HG02763 (cell line): ENCODE results near the gene TMUB1.

ENCODE experiments used
- ATAC-seq: cut with Tn5 transposase; IDR thresholded peaks from one replicate; pipeline ENCODE4 v1.9.1; 2021; ENCODE audit warnings: mild to moderate bottlenecking, moderate library complexity; ENCODE audit not compliant: unreplicated experiment

TMUB1 gene, protein sequence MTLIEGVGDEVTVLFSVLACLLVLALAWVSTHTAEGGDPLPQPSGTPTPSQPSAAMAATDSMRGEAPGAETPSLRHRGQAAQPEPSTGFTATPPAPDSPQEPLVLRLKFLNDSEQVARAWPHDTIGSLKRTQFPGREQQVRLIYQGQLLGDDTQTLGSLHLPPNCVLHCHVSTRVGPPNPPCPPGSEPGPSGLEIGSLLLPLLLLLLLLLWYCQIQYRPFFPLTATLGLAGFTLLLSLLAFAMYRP

DNA sequence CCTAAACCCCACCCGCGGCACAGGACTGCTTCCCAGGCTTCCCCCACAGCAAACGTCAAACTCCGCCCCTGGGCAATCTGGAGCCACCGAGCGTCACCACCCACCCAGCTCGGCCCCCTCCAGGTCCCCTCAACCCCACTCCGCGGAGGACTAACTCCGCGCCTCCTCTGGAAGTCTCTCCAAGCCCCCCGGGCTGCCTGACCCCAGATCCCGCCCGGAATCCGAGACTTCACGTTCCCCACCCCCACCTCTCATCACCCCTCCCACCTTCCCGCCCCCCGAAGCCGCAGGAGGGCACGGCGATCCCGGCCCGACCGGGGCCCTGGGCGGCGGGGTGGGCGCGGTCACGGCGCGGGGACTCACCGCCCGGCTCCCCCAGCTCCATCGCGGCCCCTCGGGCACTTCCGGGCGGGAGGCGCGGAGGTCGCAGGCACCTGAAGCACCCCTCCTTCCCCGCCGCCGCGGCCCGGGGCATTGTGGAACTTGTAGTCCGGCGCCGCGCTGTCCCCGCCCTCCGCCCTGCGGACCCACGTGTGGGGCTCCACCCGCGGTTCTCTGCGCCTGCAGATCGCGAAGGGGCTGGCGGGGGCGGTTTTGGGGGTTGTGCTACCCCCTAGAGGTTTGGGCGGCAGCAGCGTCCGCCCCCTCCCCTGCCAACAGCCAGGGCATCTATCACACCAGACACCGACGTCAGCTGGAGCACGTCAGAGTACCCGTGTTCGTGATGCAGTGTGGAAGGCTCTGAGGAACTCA lies at the start of gene TMUB1:
TSS of gene TMUB1 (minus strand) at position 423 of the 753 bp plus-strand sequence. CDS start 930 bp downstream, outside the sequence.
- ATAC-seq, result peak; percentile 51

DNA sequence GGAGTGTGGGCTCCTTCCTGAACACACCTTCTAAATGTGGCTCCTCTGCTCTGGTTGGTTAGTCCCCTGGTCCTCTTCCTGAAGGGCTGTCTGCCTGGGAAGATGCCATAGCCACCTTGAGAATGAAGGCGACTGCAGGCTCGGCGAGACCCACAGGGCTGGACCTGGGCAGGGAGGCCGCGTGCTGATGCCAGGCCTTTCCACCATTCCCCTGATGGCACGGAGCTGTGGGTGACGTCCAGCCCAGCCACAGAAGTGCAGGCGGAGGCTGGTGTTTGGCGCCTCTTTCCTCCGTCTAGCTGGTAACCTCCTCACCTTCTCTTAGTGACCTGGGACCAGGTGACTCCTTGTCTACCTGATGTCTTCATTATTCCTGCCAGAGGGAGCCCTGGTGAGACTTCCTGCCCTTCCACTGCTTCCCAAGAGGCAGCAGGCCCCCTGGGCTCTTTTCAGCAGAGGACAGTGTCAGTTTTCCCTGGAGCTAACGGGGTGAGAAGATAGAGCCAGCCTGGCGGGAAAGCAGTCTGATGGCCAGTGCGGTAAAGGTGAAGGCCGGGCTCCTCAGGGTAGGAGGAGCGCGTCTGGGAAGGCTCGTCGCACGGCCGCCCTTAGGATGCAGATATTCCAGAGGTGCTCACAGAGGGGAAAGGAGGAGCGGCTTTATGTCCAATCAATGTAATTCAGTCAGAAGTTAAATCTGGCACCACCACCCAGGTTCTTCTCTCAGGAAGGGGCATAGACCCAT lies 49.3 kb upstream of the TMUB1 start:
- no peak for ATAC-seq

DNA sequence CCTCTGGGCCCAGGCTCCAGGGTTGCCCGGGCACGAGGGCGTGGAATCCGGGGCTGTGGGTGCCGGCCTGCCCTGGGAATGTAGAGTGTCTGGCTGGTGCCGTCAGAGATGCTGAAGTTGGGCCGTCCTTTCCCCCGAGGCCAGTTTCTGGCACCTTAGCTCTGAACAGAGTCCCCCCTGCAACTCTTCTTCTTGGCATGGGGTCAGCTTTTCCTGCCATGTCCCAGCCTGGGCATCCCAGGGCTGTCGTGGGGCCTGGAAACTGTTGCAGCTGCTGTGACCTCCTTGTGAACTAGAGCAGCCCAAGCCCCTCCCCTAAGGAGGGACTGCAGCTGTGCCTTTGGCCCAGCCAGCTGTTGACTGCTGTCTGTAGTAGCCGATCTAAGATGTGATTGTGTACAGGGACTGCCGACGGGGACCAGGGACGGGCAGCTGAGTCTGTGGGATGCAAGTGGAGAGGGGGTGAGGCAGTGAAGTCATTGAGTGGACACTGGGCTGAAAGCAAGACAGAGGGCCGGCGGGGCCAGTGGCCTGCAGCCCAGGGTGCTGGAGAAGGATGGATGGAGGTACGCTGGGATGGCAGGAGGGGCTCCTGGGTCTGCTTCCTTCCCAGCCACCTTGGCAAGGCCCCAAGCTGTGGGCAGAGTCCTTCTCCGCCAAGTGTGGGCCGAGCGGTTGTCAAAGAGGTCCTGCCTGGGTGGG lies 48.5 kb upstream of the TMUB1 start:
- no peak for ATAC-seq

DNA sequence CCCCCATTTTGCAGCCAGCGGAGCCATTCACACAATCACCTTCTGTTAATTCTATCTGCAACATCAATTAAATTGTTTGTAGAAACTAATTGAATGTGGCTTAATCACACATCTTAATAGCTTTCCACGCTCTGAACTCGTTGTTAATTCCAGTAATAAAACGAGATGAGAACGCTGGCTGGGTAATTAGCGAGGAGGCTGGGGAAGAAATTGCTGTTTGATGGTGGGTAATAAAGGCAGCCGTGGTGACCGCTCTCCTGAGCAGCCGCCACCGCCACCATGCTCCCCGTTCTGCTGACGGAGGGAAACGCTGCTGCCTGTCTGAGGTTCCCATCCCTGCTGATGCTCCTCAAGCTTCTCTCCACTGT lies 47.9 kb upstream of the TMUB1 start:
- ATAC-seq, result no peak

DNA sequence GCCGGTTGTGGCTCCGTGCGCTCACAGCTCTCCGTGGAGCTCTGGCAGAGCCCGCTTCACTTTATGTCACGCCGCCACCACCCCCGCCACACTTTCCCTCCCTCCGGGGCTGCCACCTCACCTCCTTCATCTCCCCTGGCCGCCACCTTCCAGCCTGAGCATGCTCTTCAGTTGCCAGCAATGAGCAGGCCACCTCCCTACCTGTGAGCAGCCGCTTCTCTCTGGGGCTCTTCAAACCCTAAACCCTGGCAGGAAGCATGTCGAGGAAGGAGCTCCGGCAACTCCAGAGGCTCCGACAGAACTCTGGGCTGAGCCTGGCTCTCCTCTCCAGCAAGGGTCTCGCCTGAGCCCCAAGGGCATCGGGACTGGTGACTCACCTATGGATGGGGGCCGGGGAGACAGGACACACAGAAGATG lies 47.5 kb upstream of the TMUB1 start:
- no peak for ATAC-seq

DNA sequence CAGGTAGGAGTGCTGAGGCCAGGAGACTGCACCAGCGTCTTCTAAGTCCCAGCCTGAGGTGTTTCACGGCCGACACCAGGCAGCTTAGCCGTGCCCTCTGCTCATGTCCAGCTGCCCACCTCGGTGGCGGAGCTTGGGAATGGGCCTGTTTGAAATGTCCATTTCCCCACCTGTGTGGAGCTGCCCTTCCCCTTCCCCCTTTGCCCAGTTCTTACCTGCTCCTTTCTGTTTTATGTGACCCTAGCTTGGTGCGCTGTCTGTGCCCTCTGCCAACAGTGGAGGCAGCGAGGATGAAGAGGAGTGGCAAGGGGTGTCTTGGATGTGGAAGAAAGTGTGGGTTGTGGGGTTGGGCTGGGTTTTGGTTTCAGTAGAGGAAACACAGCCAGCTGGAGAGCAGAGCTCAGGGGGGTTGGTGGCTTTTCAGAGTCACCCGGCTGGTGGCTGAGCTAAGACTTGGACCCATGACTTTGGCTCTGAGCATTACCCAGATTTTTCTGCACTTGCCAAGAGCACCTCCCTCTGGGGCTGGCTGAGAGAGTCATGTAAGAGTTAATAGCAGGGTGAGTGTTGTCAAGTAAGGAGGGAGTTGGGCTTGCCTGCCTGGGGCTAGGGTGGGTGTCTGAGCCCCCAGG lies 46.8 kb upstream of the TMUB1 start:
- no peak for ATAC-seq

DNA sequence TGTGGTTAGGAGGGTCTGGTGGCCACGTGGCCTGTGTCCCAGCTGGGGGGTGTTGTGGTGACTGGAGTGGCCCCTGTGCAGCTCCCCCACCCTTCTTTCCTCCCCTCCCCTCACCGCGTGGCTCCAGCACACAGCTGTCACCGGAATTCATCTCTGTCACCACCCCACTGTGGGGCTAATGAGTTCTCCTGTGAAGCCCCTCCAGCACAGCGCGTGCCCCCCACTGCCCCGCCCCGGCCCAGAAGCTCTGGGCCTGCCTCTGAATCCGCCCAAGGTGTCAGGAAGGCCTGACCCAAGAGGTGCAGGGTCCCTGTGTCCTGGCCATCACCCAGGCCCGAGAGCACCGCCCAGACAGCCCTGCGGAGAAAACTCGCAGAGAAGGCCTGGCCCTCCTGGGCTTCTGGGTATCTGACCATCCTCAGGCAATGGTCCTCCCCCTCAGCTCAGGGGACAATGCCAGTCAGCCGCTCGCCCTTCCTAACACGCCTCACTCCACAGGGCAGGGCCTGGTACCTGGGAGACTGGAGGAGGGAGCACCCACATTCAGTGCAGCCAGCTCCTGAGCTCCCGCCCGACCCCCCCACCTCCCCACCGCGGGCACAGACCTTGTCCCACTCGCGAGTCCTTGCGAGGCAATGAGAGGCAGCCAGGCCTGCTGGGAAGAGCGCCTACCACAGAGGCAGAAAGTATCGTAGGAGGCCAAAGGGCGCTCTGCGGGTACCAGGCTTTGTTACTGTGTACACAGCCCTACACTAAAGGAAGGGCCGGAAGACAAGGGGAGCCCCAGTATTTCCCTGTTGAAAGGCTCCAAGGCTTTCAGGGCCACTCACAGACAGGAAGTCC lies 46.0 kb upstream of the TMUB1 start:
- ATAC-seq, result no peak

DNA sequence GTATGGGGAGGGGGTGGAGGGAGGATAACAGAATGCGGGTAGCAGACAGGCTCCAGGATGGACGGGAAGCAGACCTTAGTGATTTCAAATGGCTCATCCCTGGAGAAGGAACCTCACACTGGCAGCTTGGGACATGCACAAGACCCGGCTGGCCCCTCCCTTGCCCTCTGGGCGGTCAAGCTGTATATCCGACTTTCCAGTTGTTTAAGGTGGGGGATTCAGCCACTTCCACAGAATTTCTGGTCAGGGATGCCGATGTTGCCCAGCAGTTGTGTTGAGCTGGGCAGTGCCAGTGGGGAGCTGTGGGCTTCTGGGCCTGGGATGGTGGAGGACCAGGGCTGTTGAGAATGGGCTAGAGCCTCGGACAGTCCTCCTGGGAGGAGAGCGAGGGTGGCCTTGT lies 45.4 kb upstream of the TMUB1 start:
- ATAC-seq, result no peak

DNA sequence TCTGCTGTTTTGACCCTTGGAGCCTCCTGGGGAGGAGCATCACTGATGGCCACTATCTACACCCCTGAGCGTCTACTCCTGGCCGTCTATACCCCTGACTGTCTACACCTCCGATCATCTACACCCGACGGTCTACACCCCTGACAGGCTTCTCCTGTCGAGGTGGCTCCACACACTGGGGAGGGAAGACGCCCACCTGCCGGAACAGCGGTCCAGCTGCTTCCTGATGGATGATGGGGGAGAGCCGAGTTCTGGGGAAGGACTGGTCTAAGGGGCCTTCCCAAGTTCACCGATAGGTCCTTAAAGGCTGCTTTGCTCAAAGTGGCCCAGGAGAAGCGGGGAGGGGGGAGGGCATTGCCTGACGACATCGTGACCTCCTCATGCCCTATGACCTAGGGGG lies 44.9 kb upstream of the TMUB1 start:
- no peak for ATAC-seq

DNA sequence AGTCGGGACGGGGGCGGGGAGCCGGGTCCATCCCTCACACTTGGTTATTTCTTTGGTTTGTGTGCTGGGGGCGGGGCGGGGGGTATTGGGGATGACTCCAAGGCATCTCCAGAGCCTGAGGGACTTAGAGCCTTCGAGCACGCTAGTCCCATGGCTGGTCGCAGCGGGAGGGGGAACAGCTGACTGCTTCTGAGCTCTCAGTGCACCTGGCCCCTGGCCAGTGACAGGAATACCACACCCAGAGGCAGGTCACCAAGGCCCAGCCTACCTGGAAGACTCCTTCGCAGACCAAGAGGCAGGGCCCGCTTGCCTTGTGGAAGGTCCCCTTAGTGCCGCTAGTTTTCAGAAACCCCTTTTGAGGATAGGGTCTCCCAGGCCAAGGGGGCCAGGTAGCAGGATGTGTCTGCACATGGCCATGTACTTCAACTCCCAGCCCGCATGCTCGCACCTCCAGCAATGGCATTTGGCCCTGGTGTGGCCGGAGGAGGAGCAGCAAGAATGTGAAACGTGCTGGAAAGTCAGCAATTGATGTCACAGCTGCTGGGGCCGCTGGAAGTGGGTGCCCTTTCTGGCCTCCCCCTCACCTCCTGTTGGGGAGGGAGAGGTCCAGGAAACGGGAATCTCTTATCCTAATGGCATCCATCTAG lies 43.3 kb upstream of the TMUB1 start:
- ATAC-seq, result no peak

DNA sequence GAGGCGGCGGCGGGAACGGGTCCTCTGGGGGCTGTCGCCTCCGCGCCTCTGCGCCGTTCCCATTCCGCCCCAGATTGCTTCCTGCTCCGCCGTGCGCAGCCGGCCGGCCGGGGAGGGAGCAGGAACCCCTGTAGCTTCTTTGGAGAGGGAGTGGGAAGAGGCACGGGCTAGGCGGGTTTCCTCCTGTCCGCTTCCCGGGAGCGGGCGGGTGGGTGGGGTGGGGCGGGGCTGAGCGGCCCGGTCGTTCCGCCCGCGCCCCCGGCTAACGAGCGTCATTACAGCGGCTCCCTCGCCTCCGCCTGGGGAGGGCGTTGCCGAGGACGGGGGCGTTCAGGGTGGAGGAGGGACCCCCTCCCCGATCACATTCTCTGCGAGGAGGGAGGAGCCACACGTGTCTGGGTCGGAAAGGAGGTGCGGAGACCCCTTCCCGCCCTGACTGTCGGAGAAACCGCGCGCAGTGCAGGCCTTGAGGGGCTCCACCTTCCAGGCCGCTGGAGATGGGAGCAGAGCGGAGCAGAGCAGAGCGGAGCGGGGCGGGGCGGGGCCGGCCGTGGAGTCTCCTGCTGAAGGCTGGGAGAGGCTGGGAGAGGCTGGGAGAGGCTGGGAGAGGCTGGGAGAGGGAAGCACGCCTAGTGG lies 42.7 kb upstream of the TMUB1 start:
- no peak for ATAC-seq

DNA sequence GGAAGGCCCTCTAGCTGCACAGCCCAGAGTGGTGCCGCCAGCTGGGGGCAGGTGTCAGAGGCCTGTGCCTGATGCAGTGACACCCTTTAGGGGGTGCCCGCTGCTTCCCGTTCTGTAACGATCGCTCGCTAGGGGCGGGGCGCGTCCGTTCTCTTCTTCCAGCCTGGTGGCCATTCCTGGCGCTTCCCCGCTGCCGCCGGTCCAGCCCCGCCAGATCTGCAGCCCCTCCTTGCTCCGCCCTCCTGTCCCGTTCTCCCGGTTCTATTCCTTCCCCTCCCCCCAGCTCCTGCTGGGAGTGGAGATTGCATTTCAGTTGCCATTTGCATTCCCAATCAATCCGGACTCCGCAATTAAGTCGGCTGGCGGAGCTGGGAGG lies 42.2 kb upstream of the TMUB1 start:
- no peak for ATAC-seq

DNA sequence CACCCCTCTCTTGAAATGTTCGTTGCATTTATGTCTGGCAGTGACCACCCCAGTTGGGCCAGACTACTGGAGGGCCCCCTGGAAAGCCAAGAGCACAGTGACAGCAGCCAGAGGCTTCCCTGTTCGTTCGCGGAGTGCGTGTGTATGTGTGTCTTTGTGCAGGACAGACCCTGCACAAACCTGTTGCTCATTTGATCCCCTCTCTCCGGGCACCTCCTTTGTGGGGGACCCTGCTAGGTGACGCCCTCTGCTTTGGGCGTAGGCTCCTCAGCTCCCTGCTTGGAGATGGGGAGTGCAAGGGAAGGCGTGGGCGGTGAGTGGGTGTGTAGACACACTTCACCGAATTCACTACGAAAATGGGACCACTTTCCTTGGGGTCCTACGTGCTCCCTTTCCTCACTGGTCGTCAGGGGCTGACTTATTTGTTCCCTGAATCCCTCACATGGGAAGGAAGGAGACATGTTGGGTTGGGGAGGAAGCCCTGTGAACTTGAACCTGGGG lies 41.7 kb upstream of the TMUB1 start:
- ATAC-seq, result no peak

DNA sequence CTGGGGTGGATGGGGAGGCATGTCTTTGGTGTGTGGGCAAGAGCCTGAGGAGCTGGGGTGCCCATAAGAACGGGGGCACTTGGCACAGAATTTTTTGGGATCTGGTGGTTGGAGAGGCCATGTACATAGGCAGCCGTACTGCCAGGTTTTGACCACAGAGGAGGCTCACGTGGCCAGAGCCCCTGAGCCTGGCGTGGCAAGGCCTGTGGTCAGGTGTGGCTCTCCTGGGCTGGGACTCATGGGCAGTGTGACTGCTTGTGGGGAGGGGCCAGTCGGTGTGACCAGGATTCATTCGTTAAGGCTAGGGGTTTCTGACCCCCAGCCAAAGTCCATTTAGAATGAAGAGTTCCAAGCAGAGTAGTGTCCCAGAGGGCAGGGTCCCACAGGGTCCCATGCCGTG lies 41.2 kb upstream of the TMUB1 start:
- no peak for ATAC-seq

DNA sequence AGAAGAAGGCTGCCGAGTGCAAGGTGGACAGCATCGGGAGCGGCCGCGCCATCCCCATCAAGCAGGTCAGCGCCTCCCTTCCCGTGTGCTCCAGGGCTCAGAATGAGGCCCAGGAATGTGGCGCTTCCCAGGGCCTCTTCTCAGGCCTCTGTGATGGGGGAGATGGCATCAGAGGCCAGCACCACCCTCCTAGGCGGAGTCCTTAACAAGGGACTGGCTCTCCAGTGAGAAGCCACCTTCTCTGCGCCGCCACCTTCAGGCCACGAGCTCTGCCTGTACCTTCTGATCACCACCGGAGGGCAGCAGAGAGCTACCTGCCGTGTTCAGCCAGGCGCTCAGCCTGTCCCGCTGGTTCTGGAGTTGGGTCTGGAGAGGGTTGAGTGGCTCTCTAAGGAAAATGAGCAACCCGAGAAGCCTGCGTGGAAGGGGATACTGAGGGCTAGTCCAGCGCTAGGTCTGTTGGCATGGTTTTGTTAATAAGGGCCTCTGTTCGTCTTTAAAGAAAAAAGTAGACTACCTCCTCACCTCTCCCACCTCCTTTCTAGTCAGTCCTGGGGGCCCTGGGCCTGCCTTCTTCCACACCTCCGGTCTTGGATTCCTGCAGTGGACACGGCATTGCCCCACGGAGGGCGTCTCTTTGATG lies 40.6 kb upstream of the TMUB1 start:
- peak; percentile 84 for ATAC-seq

DNA sequence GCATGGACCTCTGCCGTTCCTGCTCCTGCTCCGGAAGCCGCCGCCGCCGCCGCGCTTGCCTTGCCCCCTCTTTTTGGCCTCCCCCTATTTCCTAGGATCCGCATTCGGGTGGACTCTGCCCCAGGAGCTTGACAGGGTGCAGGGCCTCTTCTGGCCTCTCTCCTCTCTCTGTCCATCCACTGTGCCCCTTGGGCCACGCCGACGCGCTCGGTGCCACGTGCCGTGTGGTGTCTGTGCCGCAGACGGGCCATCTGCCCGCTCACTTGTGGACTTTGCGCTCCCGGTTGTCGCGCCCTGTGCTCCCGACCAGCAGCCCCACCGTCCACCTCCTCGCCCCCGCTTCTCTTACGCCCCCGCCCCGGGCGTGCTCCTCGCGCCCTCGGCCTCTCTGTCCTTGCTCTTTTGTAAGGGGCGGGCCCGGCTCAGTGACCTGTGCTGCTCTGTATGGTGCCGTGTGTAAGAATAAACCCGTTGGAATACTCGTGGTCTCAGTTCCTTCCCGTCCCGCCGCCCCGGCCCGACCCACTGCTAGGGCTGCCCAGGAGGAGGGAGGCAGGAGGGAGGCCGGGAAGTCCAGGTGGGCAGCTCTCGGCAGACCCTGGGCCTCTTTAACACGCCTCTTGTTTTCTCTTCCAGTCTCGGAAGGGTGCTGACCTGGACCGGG lies 40.0 kb upstream of the TMUB1 start:
- ATAC-seq, result no peak

DNA sequence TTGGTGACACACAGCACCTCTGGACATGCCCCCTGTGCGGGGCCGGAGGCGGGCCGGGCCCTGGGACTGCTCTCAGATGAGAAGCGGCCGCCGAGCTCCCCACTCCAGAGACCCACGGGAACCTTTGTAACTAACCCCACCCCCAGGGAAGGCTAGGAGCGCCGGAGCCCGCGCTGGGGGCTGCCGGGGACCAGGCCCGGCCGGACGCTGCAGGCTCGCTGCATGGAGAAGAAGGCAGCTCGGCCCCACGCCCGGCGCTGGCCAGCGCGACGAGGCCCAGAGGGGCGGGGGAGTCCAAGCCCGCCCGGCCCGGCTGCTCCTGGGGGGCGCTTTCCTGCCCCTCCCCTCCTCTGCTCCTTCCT lies 39.5 kb upstream of the TMUB1 start:
- no peak for ATAC-seq

DNA sequence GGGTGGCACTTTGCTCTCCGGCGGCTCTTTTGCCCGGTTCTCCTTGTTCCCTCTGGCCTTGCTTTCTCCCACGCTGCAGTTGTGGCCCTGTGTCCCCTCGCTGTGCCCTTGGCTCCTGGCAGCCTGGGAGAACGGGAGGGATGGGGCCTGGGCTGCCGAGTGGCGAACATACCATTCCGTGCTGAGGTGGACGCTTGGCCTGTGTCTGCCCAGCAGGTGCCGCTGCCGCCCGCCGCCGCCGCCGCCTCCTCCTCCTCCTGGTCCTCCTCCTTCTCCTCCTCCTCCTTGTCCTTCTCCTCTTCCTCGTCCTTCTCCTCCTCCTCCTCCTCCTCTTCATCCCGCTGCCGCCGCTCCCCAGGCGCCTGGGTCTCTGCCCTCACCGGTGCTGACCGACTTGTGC lies 39.0 kb upstream of the TMUB1 start:
- no peak for ATAC-seq
